Stomach smooth muscle (tissue), 2 donors: ENCODE measurements around the gene TBX10.
"Not testable (repeated sequence)": the region's sequence is repeated elsewhere in the genome, so short reads cannot be mapped to it uniquely, and the experiment has no call there.

Experiments
- H3K27ac ChIP-seq: one replicate; pipeline ENCODE4 v1.7.0; 2013; ENCODE audit warnings: mild to moderate bottlenecking, low read length, inconsistent platforms
- H3K27me3 ChIP-seq, 2 donors: one replicate each; pipeline ENCODE4 v1.7.0; 2013; ENCODE audit warnings: low read length in 2 of 2; ENCODE audit not compliant: insufficient read depth in 2 of 2, control insufficient read depth in 1 of 2
- H3K36me3 ChIP-seq, 2 donors: one replicate each; pipeline ENCODE4 v1.7.0; 2013; ENCODE audit warnings: low read length in 2 of 2; ENCODE audit not compliant: control insufficient read depth in 2 of 2, insufficient read depth in 2 of 2
- H3K4me1 ChIP-seq: one replicate; pipeline ENCODE4 v1.7.0; 2013; ENCODE audit warnings: low read length; ENCODE audit not compliant: control insufficient read depth, insufficient read depth
- H3K4me3 ChIP-seq, 2 donors: one replicate each; pipeline ENCODE4 v1.7.0; 2013; ENCODE audit warnings: low read length in 2 of 2
- H3K9ac ChIP-seq, 2 donors: one replicate each; pipeline ENCODE4 v1.7.0; 2013; ENCODE audit warnings: low read length in 2 of 2, mild to moderate bottlenecking in 1 of 2
- H3K9me3 ChIP-seq, 2 donors: one replicate each; pipeline ENCODE4 v1.7.0; 2013; ENCODE audit warnings: low read length in 2 of 2; ENCODE audit not compliant: control insufficient read depth in 2 of 2
- donor health status: healthy.
- donor health status: Pancreatic carcinoma.

TBX10 gene

GRCh38 chr11:67663532-67664212 is 24.1 kb upstream of the TBX10 start:
- H3K9me3 ChIP-seq: no peaks in the 10 kb centered on the region
- H3K36me3 ChIP-seq: no peaks in the 10 kb centered on the region
- no peak overlapping the region for H3K9ac ChIP-seq
- H3K27me3 ChIP-seq: no peaks in the 10 kb centered on the region
- no peak overlapping the region for H3K27ac ChIP-seq
- H3K4me3 ChIP-seq: no peak overlapping the region
- H3K4me1 ChIP-seq: no peaks in the 10 kb centered on the region

GRCh38 chr11:67662835-67663531 is 23.4 kb upstream of the TBX10 start:
- Histone ChIP-seq H3K4me3 (no peak overlapping the region), H3K36me3 (no peaks in the 10 kb centered on the region), H3K9ac (no peak overlapping the region), H3K9me3 (no peaks in the 10 kb centered on the region), H3K4me1 (no peaks in the 10 kb centered on the region), H3K27ac (no peak overlapping the region), H3K27me3 (no peaks in the 10 kb centered on the region)

GRCh38 chr11:67662142-67662834 is 22.7 kb upstream of the TBX10 start:
- Histone ChIP-seq H3K27me3 (no peaks in the 10 kb centered on the region), H3K4me3 (no peak overlapping the region), H3K36me3 (no peaks in the 10 kb centered on the region)

GRCh38 chr11:67660752-67661151 is 21.2 kb upstream of the TBX10 start:
- H3K4me3 ChIP-seq, H3K27me3 ChIP-seq, H3K36me3 ChIP-seq, H3K9me3 ChIP-seq, H3K27ac ChIP-seq, H3K9ac ChIP-seq, H3K4me1 ChIP-seq: not testable (repeated sequence)

More at GRCh38 chr11:67662142-67662834, 22.7 kb upstream of the TBX10 start:
- Histone ChIP-seq H3K9ac (no peak overlapping the region), H3K4me1 (no peaks in the 10 kb centered on the region), H3K27ac (no peak overlapping the region), H3K9me3 (no peaks in the 10 kb centered on the region)

- not testable (repeated sequence) for H3K27me3 ChIP-seq, H3K9me3 ChIP-seq, H3K4me1 ChIP-seq, H3K27ac ChIP-seq, H3K36me3 ChIP-seq, H3K9ac ChIP-seq, H3K4me3 ChIP-seq
Measured at GRCh38 chr11:67659651-67660165, 20.1 kb upstream of the TBX10 start.

GRCh38 chr11:67657300-67657699 is 17.7 kb upstream of the TBX10 start:
- no peak overlapping the region for H3K27ac ChIP-seq
- no peaks in the 10 kb centered on the region for H3K27me3 ChIP-seq
- no peak overlapping the region for H3K9ac ChIP-seq

GRCh38 chr11:67656278-67656922 is 16.8 kb upstream of the TBX10 start:
- Histone ChIP-seq H3K9ac (no peak overlapping the region), H3K36me3 (no peaks in the 10 kb centered on the region), H3K4me1 (no peaks in the 10 kb centered on the region), H3K4me3 (no peak overlapping the region), H3K9me3 (no peaks in the 10 kb centered on the region), H3K27me3 (no peaks in the 10 kb centered on the region), H3K27ac (no peak overlapping the region)

More at GRCh38 chr11:67657300-67657699, 17.7 kb upstream of the TBX10 start:
- Histone ChIP-seq H3K9me3 (no peaks in the 10 kb centered on the region), H3K4me1 (no peaks in the 10 kb centered on the region), H3K36me3 (no peaks in the 10 kb centered on the region), H3K4me3 (no peak overlapping the region)

GRCh38 chr11:67654225-67654624 is 14.7 kb upstream of the TBX10 start:
- Histone ChIP-seq H3K9ac (no peak overlapping the region), H3K27me3 (peaks cover 3 to 6% of the 10 kb centered on the region in 2 donors), H3K36me3 (no peaks in the 10 kb centered on the region), H3K9me3 (no peaks in the 10 kb centered on the region), H3K4me3 (no peak overlapping the region), H3K4me1 (no peaks in the 10 kb centered on the region), H3K27ac (no peak overlapping the region)

- H3K4me1 ChIP-seq: no peaks in the 10 kb centered on the region
Measured at GRCh38 chr11:67652965-67653845, 13.6 kb upstream of the TBX10 start.

More at GRCh38 chr11:67652965-67653845, 13.6 kb upstream of the TBX10 start:
- Histone ChIP-seq H3K4me3 (no peak overlapping the region), H3K27ac (no peak overlapping the region), H3K27me3 (peaks cover 5 to 8% of the 10 kb centered on the region in 2 donors), H3K36me3 (no peaks in the 10 kb centered on the region), H3K9ac (no peak overlapping the region), H3K9me3 (no peaks in the 10 kb centered on the region)
